ENCODE results near the gene MYADML2.

The MYADML2 gene

GRCh38 chr17:81977211-81977808, 30.3 kb upstream of the MYADML2 start, which contains the start of gene ASPSCR1:
ASPSCR1 (plus strand) TSS chr17:81977629; CDS start chr17:81977647, 18 bp downstream.
- peak; percentile 89 for DNase-seq

GRCh38 chr17:81976332-81977210, 29.5 kb upstream of the MYADML2 start:
- no peak for DNase-seq

GRCh38 chr17:81973432-81973831, 26.4 kb upstream of the MYADML2 start:
- DNase-seq, result no peak

- no peak for DNase-seq
These were observed 22.1 kb upstream of the MYADML2 start for GRCh38 chr17:81968850-81969812.

GRCh38 chr17:81968396-81968745, 21.3 kb upstream of the MYADML2 start:
- DNase-seq, result no peak

- DNase-seq, result peak; percentile 84
These were observed 20.7 kb upstream of the MYADML2 start for GRCh38 chr17:81967533-81968395.

GRCh38 chr17:81967244-81967532, 20.2 kb upstream of the MYADML2 start:
- DNase-seq, result no peak

- DNase-seq, result peak; percentile 22
These were observed 19.6 kb upstream of the MYADML2 start for GRCh38 chr17:81966343-81967243.

- no peak for DNase-seq
These were observed 17.2 kb upstream of the MYADML2 start for GRCh38 chr17:81964081-81964849.

- DNase-seq, result no peak
These were observed 15.7 kb upstream of the MYADML2 start for GRCh38 chr17:81962499-81963441.

- DNase-seq, result no peak
These were observed 14.8 kb upstream of the MYADML2 start for GRCh38 chr17:81961521-81962498.

GRCh38 chr17:81961087-81961511, 14.1 kb upstream of the MYADML2 start, which contains the start of gene NOTUM:
NOTUM (minus strand) TSS chr17:81961187; CDS start chr17:81960909, 278 bp downstream.
- DNase-seq, result no peak

GRCh38 chr17:81960130-81960958, 13.3 kb upstream of the MYADML2 start:
- no peak for DNase-seq

- peak; percentile 77 for DNase-seq
These were observed 12.5 kb upstream of the MYADML2 start for GRCh38 chr17:81959362-81960129.

GRCh38 chr17:81958633-81959342, 11.8 kb upstream of the MYADML2 start:
- no peak for DNase-seq

Data from CD4-positive, alpha-beta T cell treated with Interleukin-15 for 1 hour (primary cell).